ENCODE results near the gene NEO1.

NEO1 gene

GRCh38 chr15:73069109-73069508 is 16.8 kb downstream of the NEO1 start:
- in situ Hi-C loops (cut with MboI; ENCODE audit: low sequenced_read_pairs), result no loop called here

- in situ Hi-C loops (cut with MboI; ENCODE audit: low sequenced_read_pairs), result no loop called here
These were observed 20.6 kb downstream of the NEO1 start for GRCh38 chr15:73072894-73073293.

- in situ Hi-C loops (cut with MboI; ENCODE audit: low sequenced_read_pairs), result no loop called here
These were observed 22.0 kb downstream of the NEO1 start for GRCh38 chr15:73074241-73074640.

GRCh38 chr15:73075160-73075859 is 23.0 kb downstream of the NEO1 start:
- in situ Hi-C loops (cut with MboI; ENCODE audit: low sequenced_read_pairs), result loop anchor here (25.0 kb wide), 1 partner anchor 363 kb away; no protein-coding TSS in a partner anchor

- in situ Hi-C loops (cut with MboI; ENCODE audit: low sequenced_read_pairs), result loop anchor here (25.0 kb wide), 1 partner anchor 366 kb away; no protein-coding TSS in a partner anchor
These were observed 26.0 kb downstream of the NEO1 start for GRCh38 chr15:73078291-73078690.

- in situ Hi-C loops (cut with MboI; ENCODE audit: low sequenced_read_pairs), result loop anchor here (25.0 kb wide), 1 partner anchor 366 kb away; no protein-coding TSS in a partner anchor
These were observed 26.5 kb downstream of the NEO1 start for GRCh38 chr15:73078722-73079121.

GRCh38 chr15:73079565-73079964 is 27.3 kb downstream of the NEO1 start:
- in situ Hi-C loops (cut with MboI; ENCODE audit: low sequenced_read_pairs), result loop anchor here (25.0 kb wide), 1 partner anchor 367 kb away; no protein-coding TSS in a partner anchor

- in situ Hi-C loops (cut with MboI; ENCODE audit: low sequenced_read_pairs), result loop anchor here (25.0 kb wide), 1 partner anchor 369 kb away; no protein-coding TSS in a partner anchor
These were observed 29.2 kb downstream of the NEO1 start for GRCh38 chr15:73081321-73081958.

- in situ Hi-C loops (cut with MboI; ENCODE audit: low sequenced_read_pairs), result loop anchor here (25.0 kb wide), 1 partner anchor 371 kb away; no protein-coding TSS in a partner anchor
These were observed 30.5 kb downstream of the NEO1 start for GRCh38 chr15:73082812-73083211.

GRCh38 chr15:73087098-73087497 is 34.8 kb downstream of the NEO1 start:
- in situ Hi-C loops (cut with MboI; ENCODE audit: low sequenced_read_pairs), result loop anchor here (25.0 kb wide), 1 partner anchor 375 kb away; no protein-coding TSS in a partner anchor

GRCh38 chr15:73105064-73105463 is 52.8 kb downstream of the NEO1 start:
- in situ Hi-C loops (cut with MboI; ENCODE audit: low sequenced_read_pairs), result no loop called here

GRCh38 chr15:73108676-73109075 is 56.4 kb downstream of the NEO1 start:
- in situ Hi-C loops (cut with MboI; ENCODE audit: low sequenced_read_pairs), result no loop called here

- in situ Hi-C loops (cut with MboI; ENCODE audit: low sequenced_read_pairs), result no loop called here
These were observed 57.5 kb downstream of the NEO1 start for GRCh38 chr15:73109765-73110164.

GRCh38 chr15:73110201-73110600 is 57.9 kb downstream of the NEO1 start:
- in situ Hi-C loops (cut with MboI; ENCODE audit: low sequenced_read_pairs), result no loop called here

GRCh38 chr15:73114064-73114463 is 61.8 kb downstream of the NEO1 start:
- in situ Hi-C loops (cut with MboI; ENCODE audit: low sequenced_read_pairs), result no loop called here

GRCh38 chr15:73116164-73116563 is 63.9 kb downstream of the NEO1 start:
- in situ Hi-C loops (cut with MboI; ENCODE audit: low sequenced_read_pairs), result no loop called here

GRCh38 chr15:73118055-73118454 is 65.8 kb downstream of the NEO1 start:
- in situ Hi-C loops (cut with MboI; ENCODE audit: low sequenced_read_pairs), result no loop called here

- in situ Hi-C loops (cut with MboI; ENCODE audit: low sequenced_read_pairs), result no loop called here
These were observed 67.2 kb downstream of the NEO1 start for GRCh38 chr15:73119478-73119877.

GRCh38 chr15:73120269-73120668 is 68.0 kb downstream of the NEO1 start:
- in situ Hi-C loops (cut with MboI; ENCODE audit: low sequenced_read_pairs), result no loop called here

GRCh38 chr15:73125219-73125618 is 73.0 kb downstream of the NEO1 start:
- in situ Hi-C loops (cut with MboI; ENCODE audit: low sequenced_read_pairs), result no loop called here

GRCh38 chr15:73127302-73127936 is 75.2 kb downstream of the NEO1 start:
- in situ Hi-C loops (cut with MboI; ENCODE audit: low sequenced_read_pairs), result no loop called here

GRCh38 chr15:73130830-73131229 is 78.6 kb downstream of the NEO1 start:
- in situ Hi-C loops (cut with MboI; ENCODE audit: low sequenced_read_pairs), result no loop called here

Measured in HL-60/S4 treated with retinoic acid at 250 ng/mL for 4 days and 3 days (cell line).